H9 (cell line): ENCODE measurements around the gene ZNF846. TPM values are rescaled to one million over a fixed set of nuclear protein-coding genes. Genes with fewer than 3 reads are reported as not detected.

Experiments
- DNase-seq: peaks from one replicate; pipeline ENCODE4 v3.0.0-alpha.2; 2017
- H2AFZ ChIP-seq: one replicate; pipeline ENCODE4 v1.6.1; 2013; ENCODE audit warnings: mild to moderate bottlenecking, low read length, control low read depth, moderate library complexity
- H2AK5ac ChIP-seq: 2 replicates; pipeline ENCODE4 v1.6.1; 2013; ENCODE audit warnings: low read length, control low read depth, mixed read lengths; ENCODE audit not compliant: insufficient read length
- H2BK120ac ChIP-seq: one replicate; pipeline ENCODE4 v1.6.1; 2013; ENCODE audit warnings: low read depth, mild to moderate bottlenecking, low read length, control low read depth, inconsistent platforms; ENCODE audit not compliant: poor library complexity, severe bottlenecking
- H2BK12ac ChIP-seq: 2 replicates; pipeline ENCODE4 v1.6.1; 2013; ENCODE audit warnings: low read length, control low read depth, mixed read lengths, low read depth; ENCODE audit not compliant: insufficient read length
- H2BK15ac ChIP-seq: 2 replicates; pipeline ENCODE4 v1.6.1; 2013; ENCODE audit warnings: low read depth, low read length, control low read depth
- H2BK20ac ChIP-seq: one replicate; pipeline ENCODE4 v1.6.1; 2013; ENCODE audit warnings: low read depth, mild to moderate bottlenecking, low read length, control low read depth, inconsistent platforms; ENCODE audit not compliant: poor library complexity, severe bottlenecking
- H2BK5ac ChIP-seq: 2 replicates; pipeline ENCODE4 v1.6.1; 2013; ENCODE audit warnings: low read length, control low read depth, mixed read lengths; ENCODE audit not compliant: insufficient read length
- H3K14ac ChIP-seq: 2 replicates; pipeline ENCODE4 v1.6.1; 2013; ENCODE audit warnings: low read length, control low read depth; ENCODE audit not compliant: insufficient read depth
- H3K18ac ChIP-seq: 2 replicates; pipeline ENCODE4 v1.6.1; 2013; ENCODE audit warnings: low read depth, mild to moderate bottlenecking, mixed read lengths, low read length, control low read depth; ENCODE audit not compliant: insufficient read length
- H3K23ac ChIP-seq: 2 replicates; pipeline ENCODE4 v1.6.1; 2013; ENCODE audit warnings: low read length, control low read depth, mixed read lengths, low read depth; ENCODE audit not compliant: insufficient read length
- H3K23me2 ChIP-seq: 2 replicates; pipeline ENCODE4 v1.6.1; 2013; ENCODE audit warnings: low read depth, mild to moderate bottlenecking, mixed read lengths, low read length, control low read depth; ENCODE audit not compliant: insufficient read length, poor library complexity, severe bottlenecking
- H3K27ac ChIP-seq: 2 replicates; pipeline ENCODE4 v1.5.1; 2013; ENCODE audit warnings: low read length, control low read depth, mixed read lengths, low read depth; ENCODE audit not compliant: insufficient read length
- H3K27me3 ChIP-seq: 2 replicates; pipeline ENCODE4 v1.6.1; 2013; ENCODE audit warnings: low read length, control low read depth, inconsistent platforms; ENCODE audit not compliant: insufficient read depth
- H3K4ac ChIP-seq: 2 replicates; pipeline ENCODE4 v1.6.1; 2013; ENCODE audit warnings: low read depth, mild to moderate bottlenecking, control low read depth, inconsistent platforms, low read length, moderate library complexity
- H3K4me1 ChIP-seq: 2 replicates; pipeline ENCODE4 v1.6.1; 2013; ENCODE audit warnings: low read length, control low read depth, inconsistent platforms; ENCODE audit not compliant: insufficient read depth
- H3K4me2 ChIP-seq: 2 replicates; pipeline ENCODE4 v1.6.1; 2013; ENCODE audit warnings: low read length, control low read depth, mixed read lengths; ENCODE audit not compliant: insufficient read length, insufficient read depth
- H3K56ac ChIP-seq: 2 replicates; pipeline ENCODE4 v1.6.1; 2013; ENCODE audit warnings: low read depth, mild to moderate bottlenecking, mixed read lengths, low read length, control low read depth; ENCODE audit not compliant: insufficient read length
- H3K79me1 ChIP-seq: 2 replicates; pipeline ENCODE4 v1.6.1; 2013; ENCODE audit warnings: low read depth, mild to moderate bottlenecking, moderate library complexity, low read length, control low read depth, inconsistent platforms; ENCODE audit not compliant: insufficient read depth, poor library complexity, severe bottlenecking
- H3K79me2 ChIP-seq: 2 replicates; pipeline ENCODE4 v1.6.1; 2013; ENCODE audit warnings: low read length, control low read depth, inconsistent platforms; ENCODE audit not compliant: insufficient read depth
- H3K9ac ChIP-seq: 2 replicates; pipeline ENCODE4 v1.6.1; 2013; ENCODE audit warnings: low read length, control low read depth, mixed read lengths; ENCODE audit not compliant: insufficient read length; ENCODE audit errors: extremely low read depth
- H3K9me3 ChIP-seq: one replicate; pipeline ENCODE4 v1.6.1; 2013; ENCODE audit warnings: low read depth, low read length, inconsistent platforms; ENCODE audit not compliant: control insufficient read depth
- H3T11ph ChIP-seq: one replicate; pipeline ENCODE4 v1.6.1; 2013; ENCODE audit warnings: mild to moderate bottlenecking, low read length, control low read depth, inconsistent platforms
- H4K20me1 ChIP-seq: one replicate; pipeline ENCODE4 v1.6.1; 2013; ENCODE audit not compliant: control insufficient read depth, insufficient read length, insufficient read depth
- H4K5ac ChIP-seq: 2 replicates; pipeline ENCODE4 v1.6.1; 2013; ENCODE audit warnings: low read depth, mild to moderate bottlenecking, mixed read lengths, low read length, control low read depth; ENCODE audit not compliant: insufficient read length
- H4K8ac ChIP-seq: replicated peaks from 2 replicates; pipeline ENCODE4 v1.6.1; 2013; ENCODE audit warnings: low read length, control low read depth, mixed read lengths, low read depth; ENCODE audit not compliant: insufficient read length
- H4K91ac ChIP-seq: 2 replicates; pipeline ENCODE4 v1.6.1; 2013; ENCODE audit warnings: low read depth, mild to moderate bottlenecking, moderate library complexity, mixed read lengths, low read length, control low read depth; ENCODE audit not compliant: insufficient read length
- H3K27ac Mint-ChIP-seq, 3 experiments: 2 replicates in 2 of 3; 3 replicates in 1 of 3; pipeline ENCODE4 v1.8.0; 2020 to 2021; ENCODE audit warnings: mixed read lengths in 3 of 3, mild to moderate bottlenecking in 1 of 3, moderate library complexity in 1 of 3
- H3K27me3 Mint-ChIP-seq: 2 replicates; pipeline ENCODE4 v1.8.0; 2021; ENCODE audit warnings: low read depth, mild to moderate bottlenecking, moderate library complexity, mixed read lengths
- H3K36me3 Mint-ChIP-seq, 3 experiments: 2 replicates in 2 of 3; 3 replicates in 1 of 3; pipeline ENCODE4 v1.8.0; 2020 to 2021; ENCODE audit warnings: low read depth in 3 of 3, mixed read lengths in 3 of 3; ENCODE audit not compliant: insufficient read depth in 1 of 3
- H3K4me1 Mint-ChIP-seq, 2 experiments: 2 replicates each; pipeline ENCODE4 v1.8.0; 2020; ENCODE audit warnings: mixed read lengths in 2 of 2
- H3K4me3 Mint-ChIP-seq, 2 experiments: 2 replicates in 1 of 2; 3 replicates in 1 of 2; pipeline ENCODE4 v1.8.0; 2020 to 2021; ENCODE audit warnings: mild to moderate bottlenecking in 2 of 2, mixed read lengths in 2 of 2, moderate library complexity in 1 of 2
- H3K9me3 Mint-ChIP-seq, 2 experiments: 2 replicates in 1 of 2; 3 replicates in 1 of 2; pipeline ENCODE4 v1.8.0; 2020; ENCODE audit warnings: mild to moderate bottlenecking in 2 of 2, mixed read lengths in 2 of 2, moderate library complexity in 1 of 2
- WGBS: extraction: QIAGEN DNeasy Blood & Tissue Kit; methylation state at CpG from one replicate; pipeline ENCODE4 v1.1.7; 2013; ENCODE audit warnings: missing lambda C conversion rate, low lambda C conversion rate, mixed read lengths; ENCODE audit not compliant: insufficient read length; ENCODE audit errors: extremely low coverage; 5-methylcytosine and 5-hydroxymethylcytosine counted together
- total RNA-seq: library from RNA; stranded (reverse); gene quantifications from 2 replicates; pipeline ENCODE4 v1.2.1, GENCODE V29; 2021
- TF ChIP-seq, protein P1 (sequence below): fragments of 200-600 bp; sonication (generic); conservative IDR thresholded peaks from 3 replicates; pipeline ENCODE4 v1.8.0; 2021; ENCODE audit warnings: antibody characterized with exemption, mild to moderate bottlenecking

ZNF846 gene
- total RNA-seq, 1 experiment from 2014 or later, result 9.2 TPM

DNA sequence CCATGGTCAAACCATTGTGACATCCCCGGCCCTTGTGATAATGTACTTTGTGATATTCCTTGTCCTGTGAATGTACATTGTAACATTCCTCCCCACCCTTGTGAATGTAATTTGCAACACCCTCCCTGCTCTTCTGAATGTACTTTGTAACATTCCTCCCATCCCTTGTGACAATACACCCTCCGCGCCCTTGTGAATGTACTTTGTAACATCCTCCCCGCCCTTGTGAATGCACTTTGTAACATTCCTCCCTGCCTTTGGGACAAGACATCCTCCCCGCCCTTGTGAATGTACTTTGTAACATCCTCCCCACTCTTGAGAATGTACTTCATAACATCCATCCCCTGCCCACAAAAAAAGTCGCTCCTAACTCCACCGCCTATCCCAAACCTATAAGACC, 17.1 kb downstream of the ZNF846 start:
- Histone ChIP-seq H4K8ac (no peak overlapping the region), H3K79me2 (no peaks in the 10 kb centered on the region), H4K91ac (no peak overlapping the region), H2AFZ (no peak overlapping the region), H3K4ac (no peak overlapping the region), H3K4me1 (no peaks in the 10 kb centered on the region), H3K27me3 (no peaks in the 10 kb centered on the region), H3K23ac (no peak overlapping the region), H3K23me2 (no peaks in the 10 kb centered on the region), H3K14ac (no peak overlapping the region), H3K27ac (no peak overlapping the region), H3K9ac (no peak overlapping the region), H3K56ac (no peak overlapping the region), H4K20me1 (no peaks in the 10 kb centered on the region), H2BK120ac (no peak overlapping the region), H2BK15ac (no peak overlapping the region), H3K4me2 (no peak overlapping the region), H3K18ac (no peak overlapping the region), H3K9me3 (peaks cover 21% of the 10 kb centered on the region), H2BK20ac (no peak overlapping the region), H4K5ac (no peak overlapping the region), H2AK5ac (no peak overlapping the region), H3K79me1 (no peaks in the 10 kb centered on the region), H2BK12ac (no peak overlapping the region), H3T11ph (no peak overlapping the region), H2BK5ac (no peak overlapping the region)
- Mint-ChIP-seq H3K4me1 (no peaks in the 10 kb centered on the region), H3K36me3 (peaks cover 21 to 36% (median 24%) of the 10 kb centered on the region in 3 experiments), H3K27ac (no peak overlapping the region), H3K4me3 (no peak overlapping the region), H3K9me3 (peaks cover 45 to 46% of the 10 kb centered on the region in 2 experiments), H3K27me3 (peaks cover 6% of the 10 kb centered on the region; the same call in 1 of the 2 replicates)
- TF ChIP-seq, protein P1, sequence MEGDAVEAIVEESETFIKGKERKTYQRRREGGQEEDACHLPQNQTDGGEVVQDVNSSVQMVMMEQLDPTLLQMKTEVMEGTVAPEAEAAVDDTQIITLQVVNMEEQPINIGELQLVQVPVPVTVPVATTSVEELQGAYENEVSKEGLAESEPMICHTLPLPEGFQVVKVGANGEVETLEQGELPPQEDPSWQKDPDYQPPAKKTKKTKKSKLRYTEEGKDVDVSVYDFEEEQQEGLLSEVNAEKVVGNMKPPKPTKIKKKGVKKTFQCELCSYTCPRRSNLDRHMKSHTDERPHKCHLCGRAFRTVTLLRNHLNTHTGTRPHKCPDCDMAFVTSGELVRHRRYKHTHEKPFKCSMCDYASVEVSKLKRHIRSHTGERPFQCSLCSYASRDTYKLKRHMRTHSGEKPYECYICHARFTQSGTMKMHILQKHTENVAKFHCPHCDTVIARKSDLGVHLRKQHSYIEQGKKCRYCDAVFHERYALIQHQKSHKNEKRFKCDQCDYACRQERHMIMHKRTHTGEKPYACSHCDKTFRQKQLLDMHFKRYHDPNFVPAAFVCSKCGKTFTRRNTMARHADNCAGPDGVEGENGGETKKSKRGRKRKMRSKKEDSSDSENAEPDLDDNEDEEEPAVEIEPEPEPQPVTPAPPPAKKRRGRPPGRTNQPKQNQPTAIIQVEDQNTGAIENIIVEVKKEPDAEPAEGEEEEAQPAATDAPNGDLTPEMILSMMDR, result no peak
- no peak for DNase-seq
- no CpG with 5 or more reads among the region's 7 CpGs for WGBS
